Motor neuron (in vitro differentiated cells): ENCODE measurements around the gene SHROOM4. TPM values are rescaled to one million over a fixed set of nuclear protein-coding genes. Genes with fewer than 3 reads are reported as not detected.

ENCODE experiments used
- ATAC-seq, 8 experiments: fragments of 200-7000 bp; cut with Tn5 transposase; replicated peaks in 6 of 8; 2 replicates each; pipeline ENCODE4 v1.8.0; 2021; ENCODE audit warnings: mild to moderate bottlenecking in 8 of 8, moderate library complexity in 8 of 8
- H3K27ac ChIP-seq, 2 donors: fragments of 250-450 bp; sonication (Bioruptor Pico); 2 replicates each; pipeline ENCODE4 v1.9.0; 2021; ENCODE audit warnings: antibody characterized with exemption in 2 of 2, mild to moderate bottlenecking in 2 of 2, moderate library complexity in 1 of 2
- H3K4me1 ChIP-seq, 2 donors: fragments of 250-450 bp; sonication (Bioruptor Pico); replicated peaks in 1 of 2; 2 replicates each; pipeline ENCODE4 v1.6.1; 2021; ENCODE audit warnings: antibody characterized with exemption in 2 of 2, mild to moderate bottlenecking in 2 of 2, moderate library complexity in 1 of 2
- H3K4me3 ChIP-seq, 5 donors: fragments of 250-450 bp; sonication (Bioruptor Pico); 2 replicates each; pipeline ENCODE4 v1.9.0; 2021; ENCODE audit warnings: antibody characterized with exemption in 5 of 5, mild to moderate bottlenecking in 5 of 5, moderate library complexity in 4 of 5
- WGBS, 10 experiments: fragments of 450-650 bp; shearing (Covaris generic); methylation state at CpG; one replicate each; pipeline ENCODE4 v1.0.0; 2022; 5-methylcytosine and 5-hydroxymethylcytosine counted together
- in situ Hi-C, 9 experiments: fragments of 400-800 bp; cut with MboI; loops; one replicate each; pipeline ENCODE4 v1.15.0; 2021; ENCODE audit warnings: low sequenced_read_pairs in 9 of 9, low pct_unique_long_range_greater_than_20kb in 2 of 9; ENCODE audit not compliant: unreplicated experiment in 9 of 9
- total RNA-seq, 8 experiments: library from RNA; unstranded; fragments of 300-600 nt; gene quantifications; 2 replicates each; pipeline versions ENCODE4 v1.2.3 to v1.2.4, GENCODE V29; 2022

The SHROOM4 gene
- total RNA-seq, 8 experiments from 2014 or later = 1.1 to 19.6 (median 3.8) TPM

GRCh38 chrX:50721764-50722521, 92.1 kb downstream of the SHROOM4 start:
- WGBS, 10 experiments = 18 to 29% methylated on average over 1 of the region's 1 CpG; no CpG with 5 or more reads in 8 of the 10 experiments
- H3K4me3 ChIP-seq = no peak overlapping the region
- H3K4me1 ChIP-seq = no peaks in the 10 kb centered on the region
- in situ Hi-C loops = no loop called here
- no peak overlapping the region for H3K27ac ChIP-seq
- no peak for ATAC-seq

- Histone ChIP-seq H3K27ac (no peak overlapping the region), H3K4me1 (no peaks in the 10 kb centered on the region), H3K4me3 (no peak overlapping the region)
- WGBS, 10 experiments = 17 to 43% (median 38%) methylated on average over 1 to 2 of the region's 2 CpGs; no CpG with 5 or more reads in 7 of the 10 experiments
- ATAC-seq = no peak
- in situ Hi-C loops = no loop called here
Observed at GRCh38 chrX:50719614-50720013, 94.4 kb downstream of the SHROOM4 start.

DNA sequence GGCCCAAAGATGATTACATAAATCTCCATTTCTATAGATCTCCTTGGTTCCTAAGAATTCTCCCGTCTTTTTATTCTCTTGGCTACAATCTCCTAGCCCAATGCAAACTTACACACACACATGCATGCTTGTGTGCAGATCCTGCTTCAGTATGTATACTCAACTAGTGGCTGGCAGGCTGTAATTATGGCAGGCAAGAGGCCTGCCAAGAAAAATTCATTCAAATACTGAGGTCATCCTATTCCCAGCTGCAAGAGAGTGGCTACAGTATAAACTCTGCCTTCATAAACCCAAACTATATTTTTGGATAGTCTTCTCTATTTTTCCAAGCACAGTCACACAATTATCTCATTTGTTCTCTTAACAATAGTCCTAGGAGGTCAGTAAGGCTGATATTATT, 95.2 kb downstream of the SHROOM4 start:
- in situ Hi-C loops = no loop called here

DNA sequence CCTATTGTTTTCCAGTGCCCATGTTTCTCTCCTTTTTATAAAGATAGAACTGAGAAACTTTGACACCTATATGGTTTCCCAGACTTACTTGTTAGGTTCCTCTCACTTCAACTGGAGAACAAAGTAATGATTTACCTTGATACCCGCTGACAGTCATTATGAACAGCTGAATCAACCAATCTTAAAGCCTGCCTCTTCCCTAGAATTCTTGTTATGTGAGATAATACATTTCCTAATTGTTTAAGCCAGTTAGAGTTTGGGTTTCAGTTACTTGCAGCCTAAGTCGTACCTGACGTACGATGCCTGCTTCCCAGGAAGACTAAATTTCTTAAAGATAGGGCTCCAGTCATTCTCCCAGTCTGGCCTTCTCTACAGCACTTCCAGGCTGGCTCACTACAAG, 97.3 kb downstream of the SHROOM4 start:
- in situ Hi-C loops = no loop called here
- 43 to 100% (median 71%) methylated on average over 1 to 4 of the region's 4 CpGs; no CpG with 5 or more reads in 7 of the 10 experiments for WGBS, 10 experiments
- H3K4me3 ChIP-seq = no peak overlapping the region
- H3K4me1 ChIP-seq = no peaks in the 10 kb centered on the region
- no peak overlapping the region for H3K27ac ChIP-seq
- ATAC-seq = no peak

More for the DNA sequence above, 95.2 kb downstream of the SHROOM4 start:
- Histone ChIP-seq H3K27ac (no peak overlapping the region), H3K4me3 (no peak overlapping the region), H3K4me1 (no peaks in the 10 kb centered on the region)
- peak in 2 of 8 experiments; percentile 39 to 73 for ATAC-seq
- 0 to 17% (median 7%) methylated on average over 1 of the region's 1 CpG; no CpG with 5 or more reads in 7 of the 10 experiments for WGBS, 10 experiments

DNA sequence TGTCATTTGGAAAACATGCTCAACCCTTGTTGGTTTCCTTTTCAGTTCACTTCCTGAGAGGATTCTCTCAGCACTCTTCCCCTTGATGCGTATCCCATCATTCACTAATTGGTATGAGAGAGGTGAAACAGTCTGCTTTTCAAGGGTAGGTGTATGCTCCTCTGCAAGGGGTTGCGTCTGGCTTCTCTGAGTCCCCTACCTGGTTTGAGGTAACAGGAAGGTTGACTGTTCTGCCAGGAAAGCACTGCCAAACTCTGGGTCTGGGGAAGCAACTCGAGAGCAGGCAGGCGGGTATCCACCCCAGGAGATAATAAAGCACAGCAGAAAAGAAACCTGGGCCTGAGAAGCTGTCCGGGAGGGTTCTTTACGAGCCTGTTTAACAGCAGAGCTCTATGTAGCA, 101.2 kb downstream of the SHROOM4 start:
- in situ Hi-C loops = no loop called here
- Histone ChIP-seq H3K4me3 (no peak overlapping the region), H3K27ac (no peak overlapping the region), H3K4me1 (peaks cover 8 to 12% of the 10 kb centered on the region in 2 donors)
- 33 to 88% (median 60%) methylated on average over 1 to 5 of the region's 6 CpGs; no CpG with 5 or more reads in 6 of the 10 experiments for WGBS, 10 experiments
- no peak for ATAC-seq

GRCh38 chrX:50711907-50712306, 102.1 kb downstream of the SHROOM4 start:
- H3K4me1 ChIP-seq = peaks cover 11 to 17% of the 10 kb centered on the region in 2 donors
- no peak overlapping the region for H3K27ac ChIP-seq
- no peak overlapping the region for H3K4me3 ChIP-seq
- WGBS, 10 experiments = 11 to 60% methylated on average over 1 of the region's 1 CpG; no CpG with 5 or more reads in 8 of the 10 experiments
- ATAC-seq = no peak
- in situ Hi-C loops = no loop called here

GRCh38 chrX:50707955-50708699, 105.9 kb downstream of the SHROOM4 start:
- WGBS, 10 experiments = 20 to 100% (median 41%) methylated on average over 1 to 8 of the region's 8 CpGs; no CpG with 5 or more reads in 5 of the 10 experiments
- ATAC-seq = no peak
- peaks cover 18 to 22% of the 10 kb centered on the region in 2 donors for H3K4me1 ChIP-seq
- H3K27ac ChIP-seq = peak overlapping the region in 1 of 2 donors; percentile 22
- no peak overlapping the region for H3K4me3 ChIP-seq
- in situ Hi-C loops = no loop called here

- H3K4me3 ChIP-seq = no peak overlapping the region
- WGBS, 10 experiments = 0 to 23% (median 20%) methylated on average over 1 to 2 of the region's 2 CpGs; no CpG with 5 or more reads in 7 of the 10 experiments
- in situ Hi-C loops = no loop called here
- H3K27ac ChIP-seq = no peak overlapping the region
- peak in 3 of 8 experiments; percentile 21 to 50 (median 41) for ATAC-seq
- H3K4me1 ChIP-seq = peaks cover 18 to 22% of the 10 kb centered on the region in 2 donors
Observed at GRCh38 chrX:50707405-50707804, 106.6 kb downstream of the SHROOM4 start.

DNA sequence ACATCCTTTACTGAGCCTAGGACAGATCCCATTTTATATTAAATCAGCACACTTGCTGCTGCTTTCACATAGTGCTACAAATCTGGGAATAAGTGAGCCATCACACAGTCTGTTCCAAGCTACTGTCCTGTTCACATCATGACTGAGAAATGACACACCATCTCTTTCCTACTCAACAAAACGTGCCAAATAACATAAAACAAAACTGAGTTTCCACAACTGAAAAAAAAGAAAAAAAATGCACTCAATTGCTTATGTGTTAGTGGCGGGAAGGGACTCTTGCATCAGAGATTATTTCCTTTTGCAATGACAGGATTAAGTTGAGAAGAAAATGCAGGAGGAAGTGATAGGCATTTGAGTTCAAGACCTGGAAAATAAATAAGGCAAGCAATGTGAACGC, 109.0 kb downstream of the SHROOM4 start:
- H3K4me1 ChIP-seq = peaks cover 18 to 22% of the 10 kb centered on the region in 2 donors
- H3K4me3 ChIP-seq = no peak overlapping the region
- H3K27ac ChIP-seq = no peak overlapping the region
- no peak for ATAC-seq
- in situ Hi-C loops = no loop called here
- 19 to 100% (median 80%) methylated on average over 1 to 3 of the region's 3 CpGs; no CpG with 5 or more reads in 3 of the 10 experiments for WGBS, 10 experiments

DNA sequence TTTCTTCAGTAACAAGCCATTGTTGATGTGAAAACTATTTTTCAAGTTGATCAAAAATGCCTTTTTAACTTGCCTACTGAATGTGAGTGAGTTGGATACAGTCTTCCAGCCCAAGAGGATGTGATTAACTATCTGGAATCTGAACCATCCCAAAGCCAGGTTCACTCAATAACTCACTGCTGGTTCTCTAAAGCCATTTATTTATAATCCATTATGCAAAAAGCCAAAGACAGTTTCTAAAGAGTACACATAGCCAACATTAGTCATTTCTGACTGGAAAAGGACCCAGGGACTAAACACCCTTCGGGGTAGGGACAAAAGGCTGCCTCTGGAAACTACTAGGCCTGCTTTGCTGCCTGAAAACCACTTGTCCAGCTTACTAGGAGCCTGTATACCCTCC, 109.6 kb downstream of the SHROOM4 start:
- ATAC-seq = peak in 4 of 8 experiments; percentile 28 to 56 (median 41)
- H3K27ac ChIP-seq = no peak overlapping the region
- no peak overlapping the region for H3K4me3 ChIP-seq
- H3K4me1 ChIP-seq = peaks cover 20 to 22% of the 10 kb centered on the region in 2 donors
- WGBS, 10 experiments = no CpG with 5 or more reads among the region's 1 CpG
- in situ Hi-C loops = no loop called here

DNA sequence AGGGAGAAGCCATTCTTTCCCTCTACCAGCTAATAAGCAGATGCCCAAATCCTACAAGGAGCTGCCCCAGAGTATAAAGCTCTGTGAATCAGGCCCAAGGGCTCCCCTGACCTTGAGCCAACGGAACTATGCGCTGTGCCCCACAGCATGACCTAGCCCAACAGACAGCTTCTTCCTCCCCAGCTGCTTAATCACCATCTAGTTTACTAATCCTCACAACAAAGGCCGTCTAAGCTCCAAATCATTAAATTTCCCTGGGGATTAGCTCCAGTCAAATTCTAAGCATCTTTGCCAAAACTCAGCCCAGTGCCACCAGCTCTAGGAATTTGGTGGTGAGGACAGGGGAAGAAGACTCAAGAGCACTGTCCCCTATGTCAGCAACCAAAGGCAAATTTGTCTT, 113.1 kb downstream of the SHROOM4 start:
- H3K27ac ChIP-seq = no peak overlapping the region
- H3K4me1 ChIP-seq = peaks cover 7 to 12% of the 10 kb centered on the region in 2 donors
- WGBS, 10 experiments = 40 to 67% (median 54%) methylated on average over 1 to 2 of the region's 3 CpGs; no CpG with 5 or more reads in 7 of the 10 experiments
- ATAC-seq = no peak
- in situ Hi-C loops = no loop called here
- no peak overlapping the region for H3K4me3 ChIP-seq

GRCh38 chrX:50698944-50699343, 115.0 kb downstream of the SHROOM4 start:
- in situ Hi-C loops = no loop called here
- H3K27ac ChIP-seq = no peak overlapping the region
- peaks cover 2 to 5% of the 10 kb centered on the region in 2 donors for H3K4me1 ChIP-seq
- H3K4me3 ChIP-seq = no peak overlapping the region
- 21 to 100% (median 40%) methylated on average over 1 to 2 of the region's 2 CpGs; no CpG with 5 or more reads in 7 of the 10 experiments for WGBS, 10 experiments
- ATAC-seq = no peak

- no peak overlapping the region for H3K27ac ChIP-seq
- ATAC-seq = peak; percentile 38 to 94 (median 64)
- in situ Hi-C loops = no loop called here
- 0 to 7% (median 0%) methylated on average over 1 to 2 of the region's 2 CpGs; no CpG with 5 or more reads in 4 of the 10 experiments for WGBS, 10 experiments
- peaks cover 2 to 5% of the 10 kb centered on the region in 2 donors for H3K4me1 ChIP-seq
- H3K4me3 ChIP-seq = no peak overlapping the region
Observed at GRCh38 chrX:50697691-50698090, 116.3 kb downstream of the SHROOM4 start.
